CD4-positive, alpha-beta T cell treated with Interleukin-4 for 4 hours (primary cell): ENCODE data around the gene ZNF112.

ENCODE experiments used
- DNase-seq: peaks from one replicate; pipeline ENCODE4 v3.0.0-alpha.2; 2020

The ZNF112 gene

GRCh38 chr19:44278181-44278690, 78.2 kb downstream of the ZNF112 start:
- no peak for DNase-seq

GRCh38 chr19:44277331-44277730, 79.1 kb downstream of the ZNF112 start:
- no peak for DNase-seq
